GM19463 (cell line): ENCODE data around the gene ABLIM2.

Experiments used
- ATAC-seq: cut with Tn5 transposase; IDR thresholded peaks from one replicate; pipeline ENCODE4 v1.9.1; 2021; ENCODE audit warnings: mild to moderate bottlenecking, moderate library complexity; ENCODE audit not compliant: unreplicated experiment

ABLIM2 gene

GRCh38 chr4:8106451-8107025 lies 52.1 kb downstream of the ABLIM2 start:
- no peak for ATAC-seq

GRCh38 chr4:8105306-8106100 lies 53.1 kb downstream of the ABLIM2 start:
- no peak for ATAC-seq

- ATAC-seq, result no peak
Observed at GRCh38 chr4:8104491-8105305, 53.9 kb downstream of the ABLIM2 start.

GRCh38 chr4:8103421-8104390 lies 54.9 kb downstream of the ABLIM2 start:
- no peak for ATAC-seq

- ATAC-seq, result no peak
Observed at GRCh38 chr4:8102831-8103230, 55.8 kb downstream of the ABLIM2 start.

GRCh38 chr4:8102076-8102355 lies 56.6 kb downstream of the ABLIM2 start:
- ATAC-seq, result no peak

GRCh38 chr4:8101213-8102075 lies 57.2 kb downstream of the ABLIM2 start:
- no peak for ATAC-seq

- no peak for ATAC-seq
Observed at GRCh38 chr4:8099981-8100464, 58.6 kb downstream of the ABLIM2 start.

GRCh38 chr4:8098506-8098905 lies 60.1 kb downstream of the ABLIM2 start:
- ATAC-seq, result no peak

- ATAC-seq, result no peak
Observed at GRCh38 chr4:8097721-8098345, 60.8 kb downstream of the ABLIM2 start.

GRCh38 chr4:8097141-8097541 lies 61.5 kb downstream of the ABLIM2 start:
- no peak for ATAC-seq

- no peak for ATAC-seq
Observed at GRCh38 chr4:8096690-8097061, 61.9 kb downstream of the ABLIM2 start.

- no peak for ATAC-seq
Observed at GRCh38 chr4:8095956-8096689, 62.5 kb downstream of the ABLIM2 start.

- no peak for ATAC-seq
Observed at GRCh38 chr4:8093587-8094274, 64.9 kb downstream of the ABLIM2 start.

GRCh38 chr4:8092282-8092681 lies 66.3 kb downstream of the ABLIM2 start:
- ATAC-seq, result no peak

GRCh38 chr4:8090744-8091301 lies 67.8 kb downstream of the ABLIM2 start:
- ATAC-seq, result no peak

GRCh38 chr4:8090312-8090711 lies 68.3 kb downstream of the ABLIM2 start:
- ATAC-seq, result no peak

GRCh38 chr4:8089862-8090261 lies 68.8 kb downstream of the ABLIM2 start:
- ATAC-seq, result no peak
